Esophagus muscularis mucosa (tissue), 4 donors: ENCODE results near the gene MBP. TPM values are rescaled to one million over a fixed set of nuclear protein-coding genes. Genes with fewer than 3 reads are reported as not detected.
"Not testable (repeated sequence)": the region's sequence is repeated elsewhere in the genome, so short reads cannot be mapped to it uniquely, and the experiment has no call there.

ENCODE experiments used
- DNase-seq: peaks from one replicate; pipeline ENCODE4 v3.0.0-alpha.2; 2017; ENCODE audit errors: extremely low spot score
- H3K27ac ChIP-seq, 4 donors: fragments of 200-600 bp; sonication (generic); replicated peaks in 1 of 4; 1 replicate in 3 of 4; 2 replicates in 1 of 4; pipeline ENCODE4 v1.5.1; 2016 to 2019; ENCODE audit warnings: mild to moderate bottlenecking in 1 of 4
- H3K27me3 ChIP-seq, 4 donors: fragments of 200-600 bp; sonication (generic); one replicate each; pipeline versions ENCODE4 v1.5.1 to v1.6.0; 2016 to 2019
- H3K36me3 ChIP-seq, 4 donors: fragments of 200-600 bp; sonication (generic); one replicate each; pipeline ENCODE4 v1.5.1; 2016 to 2019
- H3K4me1 ChIP-seq, 4 donors: fragments of 200-600 bp; sonication (generic); one replicate each; pipeline ENCODE4 v1.5.1; 2016 to 2019
- H3K4me3 ChIP-seq, 4 donors: fragments of 200-600 bp; sonication (generic); 1 replicate in 2 of 4; 2 replicates in 2 of 4; pipeline ENCODE4 v1.5.1; 2016 to 2019; ENCODE audit warnings: mild to moderate bottlenecking in 4 of 4, moderate library complexity in 1 of 4
- H3K9me3 ChIP-seq, 4 donors: fragments of 200-600 bp; sonication (generic); 1 replicate in 3 of 4; 2 replicates in 1 of 4; pipeline ENCODE4 v1.5.1; 2016 to 2019
- CTCF ChIP-seq, 3 experiments: fragments of 200-600 bp in 2 of 3; fragments of 450-650 bp in 1 of 3; sonication (generic) in 2 of 3; IDR thresholded peaks; one replicate each; pipeline ENCODE4 v1.5.1; 2017 to 2019; ENCODE audit warnings: antibody characterized with exemption in 3 of 3, mild to moderate bottlenecking in 2 of 3, moderate library complexity in 1 of 3
- EP300 ChIP-seq: sonication (generic); formaldehyde crosslinking; IDR thresholded peaks from one replicate; pipeline ENCODE4 v1.6.1; 2017; ENCODE audit warnings: antibody characterized with exemption
- POLR2A ChIP-seq: fragments of 450-650 bp; IDR thresholded peaks from one replicate; pipeline ENCODE4 v1.6.1; 2017; ENCODE audit warnings: antibody characterized with exemption, moderate library complexity, mild to moderate bottlenecking, low read depth
- POLR2AphosphoS5 ChIP-seq, 2 donors: sonication (generic); formaldehyde crosslinking; IDR thresholded peaks; one replicate each; pipeline ENCODE4 v1.6.1; 2017; ENCODE audit warnings: antibody characterized with exemption in 2 of 2
- WGBS: methylation state at CpG from one replicate; pipeline ENCODE4 v1.1.5; 2018; 5-methylcytosine and 5-hydroxymethylcytosine counted together
- intact Hi-C: fragments of 100-400 bp; cut with DNase I; formaldehyde crosslinking; loops from one replicate; pipeline ENCODE4 v1.15.1; 2023
- total RNA-seq, 4 donors: library from RNA; depleted of rRNA; stranded (reverse); fragments of >200 nt; gene quantifications; one replicate each; pipeline versions ENCODE4 v1.1.0 to v1.2.1, GENCODE V29; 2016

MBP gene
- total RNA-seq, 4 donors from 2014 or later: 21.9 to 31.3 (median 27.3) TPM

GRCh38 chr18:76991021-76991688 is 141.4 kb downstream of the MBP start:
- no peaks in the 10 kb centered on the region for H3K27me3 ChIP-seq
- no peaks in the 10 kb centered on the region for H3K36me3 ChIP-seq
- no peaks in the 10 kb centered on the region for H3K9me3 ChIP-seq
- intact Hi-C loops: no loop called here
- no peak overlapping the region for H3K27ac ChIP-seq
- WGBS: 81% methylated on average over 20 of the region's 20 CpGs
- TF ChIP-seq POLR2A (no peak), CTCF (IDR thresholded peaks at IDR 0.05) (no peak), EP300 (no peak), POLR2AphosphoS5 (IDR thresholded peaks at IDR 0.05) (peak in 1 of 2 donors; percentile 4)
- no peaks in the 10 kb centered on the region for H3K4me1 ChIP-seq
- DNase-seq: no peak
- H3K4me3 ChIP-seq: no peak overlapping the region

- WGBS: 79% methylated on average over 8 of the region's 8 CpGs
- intact Hi-C loops, H3K27me3 ChIP-seq, H3K9me3 ChIP-seq, H3K4me3 ChIP-seq, H3K36me3 ChIP-seq, DNase-seq, H3K4me1 ChIP-seq, H3K27ac ChIP-seq: not testable (repeated sequence)
Measured at GRCh38 chr18:76990343-76991020, 142.1 kb downstream of the MBP start.

- WGBS: 95% methylated on average over 28 of the region's 28 CpGs
- H3K27ac ChIP-seq: no peak overlapping the region
- H3K4me3 ChIP-seq: no peak overlapping the region
- H3K9me3 ChIP-seq: no peaks in the 10 kb centered on the region
- intact Hi-C loops: no loop called here
- no peaks in the 10 kb centered on the region for H3K4me1 ChIP-seq
- TF ChIP-seq CTCF (IDR thresholded peaks at IDR 0.05) (no peak), POLR2AphosphoS5 (IDR thresholded peaks at IDR 0.05) (no peak), EP300 (no peak), POLR2A (no peak)
- H3K36me3 ChIP-seq: no peaks in the 10 kb centered on the region
- DNase-seq: no peak
- H3K27me3 ChIP-seq: no peaks in the 10 kb centered on the region
Measured at GRCh38 chr18:76989647-76990190, 142.9 kb downstream of the MBP start.

- H3K27me3 ChIP-seq: no peaks in the 10 kb centered on the region
- H3K9me3 ChIP-seq: no peaks in the 10 kb centered on the region
- no peaks in the 10 kb centered on the region for H3K36me3 ChIP-seq
- no peak overlapping the region for H3K4me3 ChIP-seq
- no peak for TF ChIP-seq CTCF (IDR thresholded peaks at IDR 0.05)
- no peak for TF ChIP-seq POLR2A
- no peak for TF ChIP-seq POLR2AphosphoS5 (IDR thresholded peaks at IDR 0.05)
- WGBS: 97% methylated on average over 29 of the region's 29 CpGs
- peak overlapping the region in 3 of 4 donors; percentile 19 to 51 (median 34) for H3K27ac ChIP-seq
- intact Hi-C loops: no loop called here
- DNase-seq: no peak
- H3K4me1 ChIP-seq: no peaks in the 10 kb centered on the region
Measured at GRCh38 chr18:76988827-76989646, 143.5 kb downstream of the MBP start.
